NT2/D1 (cell line): ENCODE measurements around the gene LZIC.

ENCODE experiments used
- DNase-seq: peaks from one replicate; pipeline ENCODE4 v3.0.0-alpha.2; 2011; ENCODE audit warnings: low read depth, low spot score
- H3K27me3 ChIP-seq: 2 replicates; pipeline ENCODE4 v1.6.0; 2011; ENCODE audit warnings: mild to moderate bottlenecking; ENCODE audit not compliant: insufficient read length, insufficient read depth
- H3K36me3 ChIP-seq: 2 replicates; pipeline ENCODE4 v1.6.1; 2011; ENCODE audit warnings: mild to moderate bottlenecking, low read length, mixed read lengths; ENCODE audit not compliant: insufficient read depth, insufficient read length
- H3K4me1 ChIP-seq: 2 replicates; pipeline ENCODE4 v1.5.1; 2011; ENCODE audit not compliant: insufficient read depth, insufficient read length
- H3K4me3 ChIP-seq: 2 replicates; pipeline ENCODE4 v1.5.1; 2011; ENCODE audit warnings: low read depth; ENCODE audit not compliant: insufficient read length
- H3K9ac ChIP-seq: 2 replicates; pipeline ENCODE4 v1.6.0; 2011; ENCODE audit warnings: low read depth; ENCODE audit not compliant: insufficient read length
- H3K9me3 ChIP-seq: 2 replicates; pipeline ENCODE4 v1.5.1; 2011; ENCODE audit warnings: mild to moderate bottlenecking, low read length; ENCODE audit not compliant: insufficient read depth
- SUZ12 ChIP-seq: IDR thresholded peaks from 2 replicates; pipeline ENCODE4 v1.6.1; 2011; ENCODE audit not compliant: insufficient read length, insufficient read depth; ENCODE audit errors: extremely low read depth
- YY1 ChIP-seq: IDR thresholded peaks from 2 replicates; pipeline ENCODE4 v1.6.1; 2011; ENCODE audit not compliant: insufficient read length, insufficient read depth
- ZNF274 ChIP-seq: IDR thresholded peaks from 2 replicates; pipeline ENCODE4 v1.6.1; 2011; ENCODE audit warnings: mild to moderate bottlenecking, low read depth, low read length

LZIC gene

DNA sequence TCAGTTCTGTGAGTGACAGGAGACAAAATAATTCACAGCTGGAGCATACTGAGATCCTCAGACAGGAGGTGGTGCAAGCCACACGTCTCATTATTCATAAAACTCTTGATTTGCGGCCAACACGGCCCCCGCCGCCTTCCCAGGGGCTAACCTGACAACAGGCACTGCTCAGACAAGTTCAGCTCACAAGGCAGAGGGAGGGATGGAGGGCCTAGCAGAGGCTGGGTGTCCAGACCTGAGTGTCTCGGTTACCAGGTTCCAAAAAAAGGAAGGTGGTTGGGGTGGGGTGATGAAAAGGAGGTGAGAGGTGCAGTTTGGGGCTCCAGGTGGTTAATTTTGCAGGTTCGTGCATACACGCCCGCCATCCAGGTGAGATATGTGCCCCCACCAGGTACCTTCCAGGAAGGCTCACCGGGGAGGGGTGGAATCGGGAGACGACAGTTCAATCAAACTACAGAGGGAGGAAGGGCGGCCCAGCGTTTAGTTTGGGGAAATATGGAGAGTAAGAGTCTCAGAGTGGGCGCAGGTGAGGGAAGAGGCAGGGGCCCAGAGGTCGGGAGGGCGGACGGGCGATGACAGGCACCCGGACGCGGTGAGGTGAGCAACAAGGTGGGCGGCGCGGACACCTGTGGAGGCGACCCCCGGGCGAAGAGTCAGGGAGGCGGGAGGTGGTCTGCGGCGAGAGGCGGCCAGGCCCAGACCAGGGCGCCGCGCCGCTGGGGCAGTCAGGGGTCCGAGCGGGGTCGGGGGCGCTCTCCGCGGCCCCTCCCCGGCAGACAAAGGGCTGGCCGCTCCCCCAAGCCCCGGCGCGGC lies 33.8 kb downstream of the LZIC start:
- no peaks in the 10 kb centered on the region for H3K27me3 ChIP-seq
- H3K4me1 ChIP-seq: peaks cover 2% of the 10 kb centered on the region
- H3K4me3 ChIP-seq: peak overlapping the region; percentile 59
- no peaks in the 10 kb centered on the region for H3K36me3 ChIP-seq
- no peak for DNase-seq
- H3K9me3 ChIP-seq: no peaks in the 10 kb centered on the region
- peak overlapping the region; percentile 67 for H3K9ac ChIP-seq
- TF ChIP-seq YY1 (no peak), SUZ12 (no peak), ZNF274 (no peak)

GRCh38 chr1:9908871-9909233 lies 34.3 kb downstream of the LZIC start:
- no peaks in the 10 kb centered on the region for H3K36me3 ChIP-seq
- H3K4me1 ChIP-seq: peaks cover 2% of the 10 kb centered on the region
- H3K27me3 ChIP-seq: no peaks in the 10 kb centered on the region
- H3K9ac ChIP-seq: peak overlapping the region; percentile 67
- H3K9me3 ChIP-seq: no peaks in the 10 kb centered on the region
- H3K4me3 ChIP-seq: no peak overlapping the region
- no peak for DNase-seq
- TF ChIP-seq ZNF274 (no peak), SUZ12 (no peak), YY1 (no peak)

DNA sequence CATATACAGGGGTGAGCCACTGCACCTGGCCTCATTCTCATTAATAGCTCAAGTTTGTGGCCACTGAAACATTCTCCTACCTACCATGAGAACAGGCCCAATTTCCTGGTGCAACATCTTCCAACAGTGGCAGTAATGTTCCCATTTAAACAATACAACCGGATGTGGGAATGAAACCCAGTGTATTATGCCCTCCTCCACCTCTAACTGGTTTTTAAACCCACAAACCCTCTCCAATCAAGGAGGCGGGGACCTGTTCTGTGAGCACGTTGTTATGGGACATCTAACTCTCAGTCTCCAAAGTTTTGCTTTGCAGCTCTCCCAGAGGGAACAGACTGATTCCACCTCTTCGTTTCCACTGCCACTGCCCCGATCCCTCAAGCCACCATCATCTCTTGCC lies 35.8 kb downstream of the LZIC start:
- DNase-seq: no peak
- Histone ChIP-seq H3K36me3 (no peaks in the 10 kb centered on the region), H3K9ac (no peak overlapping the region), H3K9me3 (no peaks in the 10 kb centered on the region), H3K4me1 (peaks cover 2% of the 10 kb centered on the region), H3K4me3 (no peak overlapping the region), H3K27me3 (no peaks in the 10 kb centered on the region)
- TF ChIP-seq YY1: no peak

DNA sequence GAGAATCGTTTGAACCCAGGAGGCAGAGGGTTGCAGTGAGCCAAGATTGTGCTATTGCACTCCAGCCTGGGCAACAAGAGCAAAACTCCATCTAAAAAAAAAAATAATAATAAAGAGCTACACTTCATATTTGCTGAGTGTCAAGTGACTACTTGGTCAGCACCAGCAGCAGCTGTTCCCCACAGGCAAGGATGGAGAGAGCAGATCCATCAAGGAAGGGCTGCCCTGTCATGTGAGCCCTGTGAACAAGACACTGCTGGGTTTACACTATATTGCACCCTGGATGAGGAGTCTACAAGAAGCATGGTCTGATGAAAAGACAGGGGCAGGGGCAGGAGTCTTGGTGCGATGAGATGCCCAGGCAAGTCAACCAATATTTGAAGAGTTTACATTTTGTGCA lies 36.7 kb downstream of the LZIC start:
- DNase-seq: no peak
- no peak overlapping the region for H3K9ac ChIP-seq
- no peak overlapping the region for H3K4me3 ChIP-seq
- H3K9me3 ChIP-seq: no peaks in the 10 kb centered on the region
- H3K27me3 ChIP-seq: no peaks in the 10 kb centered on the region
- TF ChIP-seq YY1: no peak
- TF ChIP-seq SUZ12: no peak
- no peak for TF ChIP-seq ZNF274
- peaks cover 2% of the 10 kb centered on the region for H3K4me1 ChIP-seq
- H3K36me3 ChIP-seq: peaks cover 4% of the 10 kb centered on the region

GRCh38 chr1:9905010-9905409 lies 38.2 kb downstream of the LZIC start:
- H3K9me3 ChIP-seq: no peaks in the 10 kb centered on the region

GRCh38 chr1:9904596-9904995 lies 38.6 kb downstream of the LZIC start:
- DNase-seq: no peak
- Histone ChIP-seq H3K4me1 (peaks cover 2% of the 10 kb centered on the region), H3K9ac (no peak overlapping the region), H3K36me3 (peaks cover 4% of the 10 kb centered on the region), H3K27me3 (no peaks in the 10 kb centered on the region), H3K4me3 (no peak overlapping the region), H3K9me3 (no peaks in the 10 kb centered on the region)
- TF ChIP-seq SUZ12: no peak
- no peak for TF ChIP-seq ZNF274
- TF ChIP-seq YY1: no peak

More at GRCh38 chr1:9905010-9905409, 38.2 kb downstream of the LZIC start:
- Histone ChIP-seq H3K4me3 (no peak overlapping the region), H3K4me1 (peaks cover 2% of the 10 kb centered on the region), H3K36me3 (peaks cover 4% of the 10 kb centered on the region), H3K27me3 (no peaks in the 10 kb centered on the region), H3K9ac (no peak overlapping the region)
- TF ChIP-seq YY1 (no peak), ZNF274 (no peak), SUZ12 (no peak)
- DNase-seq: no peak

- H3K4me3 ChIP-seq: no peak overlapping the region
- H3K9me3 ChIP-seq: no peaks in the 10 kb centered on the region
- peaks cover under 1% of the 10 kb centered on the region for H3K4me1 ChIP-seq
- no peak overlapping the region for H3K9ac ChIP-seq
- no peaks in the 10 kb centered on the region for H3K27me3 ChIP-seq
- H3K36me3 ChIP-seq: peaks cover 4% of the 10 kb centered on the region
- TF ChIP-seq YY1 (no peak), SUZ12 (no peak), ZNF274 (no peak)
- no peak for DNase-seq
Observed at GRCh38 chr1:9903801-9904527, 39.2 kb downstream of the LZIC start.

- Histone ChIP-seq H3K4me3 (no peak overlapping the region), H3K9ac (no peak overlapping the region), H3K36me3 (peaks cover 4% of the 10 kb centered on the region), H3K27me3 (no peaks in the 10 kb centered on the region), H3K4me1 (no peaks in the 10 kb centered on the region), H3K9me3 (no peaks in the 10 kb centered on the region)
- no peak for DNase-seq
- TF ChIP-seq YY1: no peak
Observed at GRCh38 chr1:9902060-9902452, 41.1 kb downstream of the LZIC start.
